Measurements from ENCODE around the gene ENTR1.

DNA sequence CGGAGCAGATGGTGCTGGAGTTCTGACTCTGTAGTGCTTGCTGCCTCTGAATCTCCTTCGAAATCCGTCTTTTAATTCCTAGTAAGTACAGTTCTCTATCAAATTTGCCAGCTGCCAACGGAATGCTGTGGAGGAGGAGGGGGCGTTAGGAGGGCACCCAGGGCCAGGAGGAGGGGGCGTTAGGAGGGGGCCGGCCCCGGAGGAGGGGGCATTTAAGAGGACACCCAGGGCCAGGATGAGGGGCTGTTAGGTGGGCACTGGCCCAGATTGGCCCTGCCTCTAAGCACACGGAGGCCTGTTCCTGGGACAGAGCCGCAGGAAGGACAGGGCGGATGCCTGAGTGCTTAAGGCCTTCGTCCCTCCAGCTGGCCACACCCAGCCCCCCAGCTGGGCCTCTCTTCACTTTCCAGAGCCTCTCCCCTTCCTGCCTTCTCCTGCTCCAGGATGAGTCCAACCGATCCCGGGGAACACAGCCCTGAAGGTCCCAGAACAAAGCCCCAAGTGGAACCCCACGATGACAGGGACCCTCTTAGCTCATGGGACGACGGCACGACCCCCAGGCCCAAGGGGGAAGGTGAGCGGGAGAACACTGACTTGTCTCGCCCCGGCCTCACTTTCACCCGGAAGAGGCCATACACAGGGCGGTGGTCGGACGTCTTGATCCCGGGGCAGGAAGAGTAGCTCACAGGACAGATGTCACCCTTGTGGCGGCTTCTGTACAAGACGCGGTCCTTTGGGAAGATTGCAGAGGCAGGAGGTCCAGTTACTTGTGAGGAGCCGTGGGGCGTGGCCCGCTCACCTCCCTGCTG is 19.5 kb upstream of the ENTR1 start:
- no peak for TF ChIP-seq POLR2AphosphoS5 (IDR thresholded peaks at IDR 0.05; ENCODE audit: low read depth, low read length)
- no peak for TF ChIP-seq POLR2A (IDR thresholded peaks at IDR 0.05; ENCODE audit: low read depth, low read length)
